NCI-H82 treated with DMSO at 0.1 percent for 48 hours (cell line): ENCODE measurements around the gene LGALS9B.
"Not testable (repeated sequence)": the region's sequence is repeated elsewhere in the genome, so short reads cannot be mapped to it uniquely, and the experiment has no call there.

Experiments
- DNase-seq: peaks from one replicate; lab custom pipeline; 2025; ENCODE audit not compliant: unreplicated experiment; lab: John Stamatoyannopoulos, UW

The LGALS9B gene

DNA sequence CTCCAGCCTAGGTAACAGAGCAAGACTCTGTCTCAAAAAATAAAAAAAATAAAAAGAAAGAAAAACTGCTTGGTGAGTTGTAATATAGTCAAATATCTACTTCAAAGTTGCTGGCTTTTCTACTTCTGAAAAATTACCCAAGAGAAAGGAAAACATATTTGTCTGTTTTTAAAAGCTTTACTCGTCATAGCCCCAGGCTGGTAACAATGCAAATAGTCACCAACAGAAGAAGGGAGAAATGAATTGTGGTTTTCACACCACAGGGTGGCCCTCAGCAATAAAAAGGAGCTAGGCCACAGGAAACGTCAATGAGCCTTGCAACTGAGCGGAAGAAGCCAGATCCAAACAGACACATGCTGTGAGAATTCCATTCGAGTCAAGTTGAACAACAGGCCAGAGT, 1.8 kb upstream of the LGALS9B start:
- DNase-seq = not testable (repeated sequence)

DNA sequence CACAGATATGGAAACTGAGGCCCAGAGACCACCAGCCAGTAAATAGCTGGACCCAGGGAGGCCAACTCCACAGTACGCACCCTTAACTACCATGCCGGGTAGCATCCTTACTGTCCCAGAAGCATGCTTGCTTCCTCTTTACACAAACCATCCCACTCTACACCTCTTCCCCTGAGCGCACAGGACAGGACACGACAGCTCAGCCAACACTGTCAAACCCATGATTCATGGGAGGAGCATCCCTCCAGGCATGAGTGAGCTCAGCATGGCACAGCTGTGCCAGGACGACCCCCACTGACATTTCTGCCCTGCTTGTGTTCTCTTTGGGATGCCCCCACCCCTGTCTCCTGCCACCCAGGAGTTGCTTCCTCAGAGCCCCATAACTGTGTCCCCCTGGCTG, 340 bp downstream of the LGALS9B start:
- DNase-seq = not testable (repeated sequence)

DNA sequence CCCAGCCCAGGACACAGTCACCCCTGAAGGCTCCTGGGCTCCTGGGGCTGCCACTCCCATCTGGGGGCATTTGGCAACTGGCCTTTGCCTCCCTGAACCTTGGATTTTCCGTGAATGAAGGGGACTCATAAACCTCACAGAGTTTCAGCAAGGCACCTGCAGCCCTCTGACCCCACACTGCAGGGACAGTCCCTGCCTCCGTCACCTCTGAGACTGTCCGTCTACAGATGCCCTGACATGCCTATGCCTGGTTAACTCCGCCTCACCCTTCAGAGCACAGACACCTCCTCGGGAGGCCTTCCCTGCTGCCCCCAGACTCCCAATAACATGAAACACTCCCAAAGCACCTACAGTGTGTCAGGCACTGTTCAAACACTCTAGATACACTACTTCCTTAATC, 786 bp downstream of the LGALS9B start:
- DNase-seq = not testable (repeated sequence)

GRCh38 chr17:20465535-20465934, 1.8 kb downstream of the LGALS9B start:
- DNase-seq = not testable (repeated sequence)

DNA sequence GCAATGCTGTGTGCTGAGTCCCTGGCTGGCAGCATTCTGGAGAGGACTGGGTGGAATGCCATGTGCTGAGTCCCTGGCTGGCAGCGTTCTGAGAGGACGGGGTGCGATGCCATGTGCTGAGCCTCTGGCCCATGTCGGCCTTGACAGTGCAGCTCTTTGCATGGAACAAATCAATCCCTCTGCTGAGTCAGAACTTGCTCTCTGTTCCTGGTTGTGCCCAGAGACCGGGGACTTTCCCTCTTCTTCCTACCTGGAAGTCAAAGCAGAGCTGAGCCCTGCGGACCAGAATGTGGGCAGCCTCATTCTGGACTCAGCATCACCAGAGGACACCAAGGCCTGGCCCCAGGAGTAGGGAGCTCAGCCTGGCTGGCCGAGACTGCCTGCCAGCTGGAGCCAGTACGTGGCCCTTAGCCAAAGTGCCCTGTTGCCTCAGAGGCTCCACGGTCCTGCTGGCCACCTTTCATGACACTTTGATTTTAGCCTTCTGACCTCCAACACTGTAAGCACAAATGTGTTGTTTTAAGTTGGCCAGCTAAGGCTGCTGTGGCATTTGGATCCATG, 2.4 kb downstream of the LGALS9B start:
- not testable (repeated sequence) for DNase-seq

DNA sequence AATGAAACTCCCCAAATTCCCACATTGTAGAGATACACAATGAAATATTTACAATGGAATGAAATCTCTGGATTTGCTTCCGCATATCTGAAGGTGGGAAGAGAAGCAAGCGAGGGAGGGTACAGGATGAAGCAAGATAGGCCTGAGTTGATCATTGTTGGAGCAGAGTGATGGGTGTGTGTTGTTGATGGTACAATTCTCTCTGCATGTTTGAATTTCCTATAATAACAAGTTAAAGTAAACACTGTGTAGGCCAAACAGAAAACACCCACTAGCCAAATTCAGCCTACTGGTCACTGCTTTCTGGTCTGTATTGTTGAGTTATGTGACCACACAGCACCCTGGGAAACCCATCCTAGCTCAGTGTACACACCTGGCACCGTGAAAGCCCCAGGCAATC, 5.2 kb downstream of the LGALS9B start:
- not testable (repeated sequence) for DNase-seq

- not testable (repeated sequence) for DNase-seq
Measured at GRCh38 chr17:20457848-20458381, 9.4 kb downstream of the LGALS9B start.

DNA sequence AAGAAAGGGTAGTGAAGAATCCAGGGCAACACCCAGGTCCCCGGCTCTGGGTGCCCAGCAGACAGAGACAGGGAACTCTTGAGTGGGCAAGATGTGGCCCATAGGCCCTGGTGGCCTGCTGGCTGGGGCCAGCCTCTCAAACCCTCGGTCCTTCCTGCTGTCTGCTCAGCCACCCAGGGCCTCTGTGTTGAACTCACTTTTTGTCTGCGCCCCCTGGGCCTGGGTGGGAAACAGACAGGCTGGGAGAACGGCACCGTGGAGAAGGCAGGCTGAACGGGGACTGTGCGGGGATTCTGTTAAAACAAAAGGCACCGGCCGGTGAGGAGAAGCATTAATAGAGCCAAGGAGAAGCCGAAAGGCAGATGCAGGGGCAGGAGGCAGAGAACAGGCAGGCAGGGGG, 12.2 kb downstream of the LGALS9B start:
- DNase-seq = not testable (repeated sequence)

DNA sequence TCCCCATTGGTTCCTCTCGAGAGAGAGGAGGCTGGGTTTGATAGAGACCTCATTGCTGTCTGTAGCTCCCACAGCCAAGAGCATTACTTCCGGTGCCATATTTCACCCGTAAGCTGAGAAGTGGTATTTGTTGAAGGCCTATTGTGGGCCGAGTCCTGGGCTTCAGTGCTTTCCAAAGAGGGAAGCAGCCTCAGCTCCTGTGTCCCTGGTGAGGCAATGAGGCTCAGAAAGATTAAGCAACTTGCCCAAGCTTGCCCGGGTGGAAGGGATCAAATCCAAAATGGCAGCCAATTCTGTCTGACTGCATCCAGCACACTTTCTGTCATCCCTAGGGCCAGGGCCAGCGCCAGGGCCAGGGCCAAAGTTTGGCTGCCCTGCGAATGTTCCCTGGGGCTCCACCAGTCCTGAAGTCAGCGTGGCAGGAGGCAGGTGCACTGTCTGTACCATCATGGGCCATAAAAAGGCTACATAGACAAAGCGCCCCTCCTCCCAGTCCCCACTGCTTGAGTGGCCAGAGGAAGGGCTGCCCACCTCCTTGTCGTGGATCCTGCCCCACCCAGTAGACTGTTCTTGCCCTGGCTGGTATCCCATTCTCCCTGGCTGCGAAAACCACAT, 13.4 kb downstream of the LGALS9B start:
- DNase-seq = not testable (repeated sequence)

GRCh38 chr17:20450852-20451251, 16.5 kb downstream of the LGALS9B start:
- not testable (repeated sequence) for DNase-seq

- not testable (repeated sequence) for DNase-seq
Measured at GRCh38 chr17:20447534-20448321, 19.6 kb downstream of the LGALS9B start.

DNA sequence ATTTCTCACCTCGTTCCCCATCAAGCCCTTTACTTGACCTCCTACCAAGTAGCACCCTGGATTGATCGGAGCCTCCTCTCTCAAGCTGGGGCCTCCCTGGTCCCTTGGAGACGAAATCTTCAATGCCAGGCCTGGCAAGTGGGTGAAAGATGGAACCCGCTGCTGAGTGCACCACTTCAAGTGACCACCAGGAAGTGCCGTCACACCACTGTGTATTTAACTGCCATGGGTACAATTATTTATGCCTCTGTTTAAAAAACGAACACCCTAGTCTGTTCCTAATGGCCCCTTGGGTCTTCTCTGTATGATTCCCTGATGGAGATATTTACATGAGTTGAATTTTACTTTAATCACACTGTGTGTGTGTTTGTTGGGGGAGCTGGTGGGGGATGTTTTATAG, 20.4 kb downstream of the LGALS9B start:
- DNase-seq = not testable (repeated sequence)

DNA sequence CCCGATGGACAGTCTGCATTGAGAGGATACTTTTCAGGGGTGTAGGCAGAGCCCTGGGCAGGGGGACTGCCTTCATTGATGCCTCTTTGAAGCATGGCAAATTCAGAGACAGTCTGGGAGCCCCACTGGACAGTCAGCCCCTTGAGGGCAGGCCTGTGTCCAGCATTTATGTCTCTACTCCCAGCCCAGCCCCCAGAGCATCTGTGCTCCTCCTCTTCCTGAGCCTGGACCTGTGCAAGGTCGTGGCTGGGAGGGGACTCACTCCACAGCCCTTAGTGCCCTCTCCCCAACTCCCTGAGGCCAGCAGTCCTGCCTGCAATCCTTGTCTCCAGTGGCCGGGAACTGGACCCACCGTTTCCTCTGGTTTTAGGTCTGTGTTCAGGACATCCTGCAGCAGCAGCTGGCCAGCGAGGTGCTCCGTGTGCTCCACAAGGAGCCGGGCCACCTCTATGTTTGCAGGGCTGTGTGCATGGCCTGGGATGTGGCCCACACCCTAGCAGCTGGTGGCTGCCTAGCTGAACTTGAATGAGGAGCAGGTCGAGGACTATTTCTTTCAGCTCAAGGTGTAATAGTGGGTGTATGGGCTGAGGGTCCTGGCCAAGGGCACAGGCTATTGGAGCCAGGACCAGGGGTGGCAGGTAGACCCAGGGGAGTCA, 22.6 kb downstream of the LGALS9B start:
- not testable (repeated sequence) for DNase-seq

- DNase-seq = not testable (repeated sequence)
Measured at GRCh38 chr17:20444173-20444572, 23.2 kb downstream of the LGALS9B start.

GRCh38 chr17:20443632-20444031, 23.7 kb downstream of the LGALS9B start:
- DNase-seq = not testable (repeated sequence)

GRCh38 chr17:20440665-20441064, 26.7 kb downstream of the LGALS9B start:
- DNase-seq = not testable (repeated sequence)

DNA sequence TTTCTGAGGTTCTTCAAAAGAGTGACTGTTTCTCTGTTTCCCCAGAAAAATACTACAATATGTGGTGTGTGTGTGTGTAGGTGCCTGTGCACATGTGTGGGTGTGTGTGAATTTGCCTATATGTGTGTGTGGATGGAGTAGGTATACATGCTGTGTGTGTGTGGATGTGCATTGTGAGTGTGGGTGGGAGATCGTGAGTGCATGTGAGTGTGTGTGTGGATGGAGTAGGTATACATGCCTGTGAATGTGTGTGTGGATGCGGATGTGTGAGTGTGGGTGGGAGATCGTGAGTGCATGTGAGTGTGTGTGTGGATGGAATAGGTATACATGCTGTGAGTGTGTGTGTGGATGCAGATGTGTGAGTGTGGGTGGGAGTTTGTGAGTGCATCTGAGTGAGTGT, 32.2 kb downstream of the LGALS9B start:
- not testable (repeated sequence) for DNase-seq

DNA sequence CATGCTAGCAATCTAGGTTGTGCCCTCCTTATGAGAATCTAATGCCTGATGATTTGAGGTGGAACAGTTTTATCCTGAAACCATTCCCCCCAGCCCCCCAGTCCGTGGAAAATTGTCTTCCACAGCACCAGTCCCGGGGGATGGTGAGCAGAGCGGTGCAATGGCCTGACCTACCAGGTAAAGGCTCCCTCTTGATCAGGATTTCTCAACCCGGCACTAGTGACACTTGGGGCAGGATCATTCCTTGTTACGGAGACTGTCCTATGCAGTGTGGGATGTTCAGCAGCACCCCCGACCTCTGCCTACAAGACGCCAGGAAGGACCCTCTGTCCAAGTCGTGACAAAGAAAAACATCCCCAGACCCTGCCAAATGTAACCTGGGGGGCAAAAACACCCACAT, 34.0 kb downstream of the LGALS9B start:
- not testable (repeated sequence) for DNase-seq

GRCh38 chr17:20427264-20427663, 40.1 kb downstream of the LGALS9B start:
- DNase-seq = not testable (repeated sequence)

- not testable (repeated sequence) for DNase-seq
Measured at GRCh38 chr17:20422826-20423225, 44.5 kb downstream of the LGALS9B start.

GRCh38 chr17:20418838-20419237, 48.5 kb downstream of the LGALS9B start:
- DNase-seq = not testable (repeated sequence)
